ENCODE data around the gene ZNF366. TPM values are rescaled to one million over a fixed set of nuclear protein-coding genes. Genes with fewer than 3 reads are reported as not detected.

Gene ZNF366
- not detected for total RNA-seq

DNA sequence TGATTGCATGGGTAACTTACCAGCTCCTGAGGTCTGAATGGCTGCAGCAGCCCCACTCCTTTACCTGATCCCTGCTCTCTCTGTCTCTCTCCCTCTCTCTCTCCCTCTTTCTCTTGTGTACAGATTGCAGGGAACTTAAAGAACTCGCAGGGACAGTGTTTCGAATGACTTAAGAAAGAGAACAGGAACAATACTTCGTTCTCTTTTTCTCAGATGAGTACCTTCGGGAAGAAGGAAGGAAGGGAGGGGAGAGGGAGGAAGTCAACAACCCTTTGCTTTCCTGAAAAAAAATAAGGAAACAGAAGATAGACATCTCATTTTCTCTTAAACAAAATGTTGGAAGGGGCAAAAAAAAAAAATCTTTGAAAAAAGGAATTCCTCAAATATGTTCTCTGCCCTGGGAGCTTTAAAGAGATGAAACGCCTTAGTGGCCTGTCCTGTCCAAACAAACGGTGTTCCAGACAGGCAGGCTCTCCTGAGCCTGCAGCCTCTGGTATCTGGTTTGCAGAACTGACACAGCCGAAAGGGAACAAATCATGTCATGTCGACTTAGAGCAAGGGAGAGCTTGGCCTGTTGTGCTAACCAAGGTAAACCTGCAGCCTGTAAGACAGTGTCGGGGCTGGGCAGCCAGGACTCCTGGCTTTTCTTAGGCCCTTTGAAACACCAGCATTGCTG lies at the start of gene ZNF366:
ZNF366 (minus strand) TSS at position 180 of the 676 bp plus-strand sequence. CDS start 45,914 bp downstream, outside the sequence.
- CTCF ChIA-PET: no interaction called here
- no peaks in the 10 kb centered on the region for H3K4me1 Mint-ChIP-seq (ENCODE audit: low read depth)
- DNase-seq: no peak
- POLR2A ChIA-PET: no interaction called here
- intact Hi-C loops (cut with micrococcal nuclease): no loop called here
- H3K36me3 Mint-ChIP-seq: no peaks in the 10 kb centered on the region
- H3K4me3 Mint-ChIP-seq: no peak within 1 kb of the TSS
- H3K27me3 Mint-ChIP-seq: peaks cover 15% of the 10 kb centered on the region
- H3K27ac Mint-ChIP-seq: no peak within 1 kb of the TSS
- no peaks in the 10 kb centered on the region for H3K9me3 Mint-ChIP-seq

- H3K27ac Mint-ChIP-seq: no peak overlapping the region
- ChIA-PET CTCF (interaction anchor here (1.1 kb wide), 1 partner anchor 54 kb away, joined by 4 read pairs; no protein-coding TSS in a partner anchor), POLR2A (no interaction called here)
- H3K27me3 Mint-ChIP-seq: peaks cover 46% of the 10 kb centered on the region
- H3K4me3 Mint-ChIP-seq: peak overlapping the region; percentile 63
- peak; percentile 41 for DNase-seq
- no peaks in the 10 kb centered on the region for H3K36me3 Mint-ChIP-seq
- intact Hi-C loops (cut with micrococcal nuclease): loop anchor here (1.0 kb wide), 1 partner anchor 190 kb away; no protein-coding TSS in a partner anchor
- no peaks in the 10 kb centered on the region for H3K9me3 Mint-ChIP-seq
- H3K4me1 Mint-ChIP-seq (ENCODE audit: low read depth): peaks cover 13% of the 10 kb centered on the region
Observed at GRCh38 chr5:72556351-72557166, 49.3 kb upstream of the ZNF366 start.

- ChIA-PET CTCF (interaction anchor here (0.8 to 1.1 kb wide), 2 partner anchors 11 to 55 kb away, joined by 3 to 4 read pairs; no protein-coding TSS in a partner anchor), POLR2A (no interaction called here)
- Mint-ChIP-seq H3K27me3 (peaks cover 42% of the 10 kb centered on the region), H3K27ac (no peak overlapping the region), H3K36me3 (no peaks in the 10 kb centered on the region), H3K9me3 (no peaks in the 10 kb centered on the region), H3K4me1 (ENCODE audit: low read depth) (peaks cover 13% of the 10 kb centered on the region), H3K4me3 (no peak overlapping the region)
- no peak for DNase-seq
- intact Hi-C loops (cut with micrococcal nuclease): loop anchor here (1.0 kb wide), 1 partner anchor 190 kb away; no protein-coding TSS in a partner anchor
Observed at GRCh38 chr5:72555871-72556270, 48.7 kb upstream of the ZNF366 start.

DNA sequence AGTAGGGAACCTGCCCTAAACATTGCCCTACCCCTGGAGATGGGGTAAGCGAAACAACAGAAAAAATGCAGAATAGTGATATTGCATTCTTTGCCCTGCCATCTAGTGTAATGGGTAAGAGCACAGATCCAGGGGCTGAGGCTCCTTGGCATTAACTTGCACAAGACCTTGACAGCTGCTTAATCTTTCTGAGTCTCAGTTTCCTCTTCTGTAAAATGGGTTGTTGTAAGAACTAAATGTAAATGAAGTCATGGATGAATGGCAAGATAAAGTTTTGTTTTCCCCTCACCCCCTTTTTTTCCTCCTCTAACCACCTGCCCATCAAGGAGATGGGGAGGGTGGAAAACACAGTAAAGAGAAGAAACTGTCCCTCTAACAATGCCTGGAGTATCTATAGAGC lies 47.7 kb upstream of the ZNF366 start:
- intact Hi-C loops (cut with micrococcal nuclease): no loop called here
- no peak for DNase-seq
- ChIA-PET POLR2A (no interaction called here), CTCF (no interaction called here)
- H3K36me3 Mint-ChIP-seq: no peaks in the 10 kb centered on the region
- H3K27ac Mint-ChIP-seq: no peak overlapping the region
- H3K4me3 Mint-ChIP-seq: no peak overlapping the region
- peaks cover 13% of the 10 kb centered on the region for H3K4me1 Mint-ChIP-seq (ENCODE audit: low read depth)
- H3K9me3 Mint-ChIP-seq: no peaks in the 10 kb centered on the region
- H3K27me3 Mint-ChIP-seq: peaks cover 44% of the 10 kb centered on the region

- POLR2A ChIA-PET: no interaction called here
- no peak for DNase-seq
- H3K36me3 Mint-ChIP-seq: no peaks in the 10 kb centered on the region
- no peak overlapping the region for H3K27ac Mint-ChIP-seq
- CTCF ChIA-PET: no interaction called here
- peaks cover 4% of the 10 kb centered on the region for H3K9me3 Mint-ChIP-seq
- peaks cover 10% of the 10 kb centered on the region for H3K4me1 Mint-ChIP-seq (ENCODE audit: low read depth)
- H3K27me3 Mint-ChIP-seq: peaks cover 38% of the 10 kb centered on the region
- H3K4me3 Mint-ChIP-seq: no peak overlapping the region
- intact Hi-C loops (cut with micrococcal nuclease): no loop called here
Observed at GRCh38 chr5:72552041-72552557, 44.9 kb upstream of the ZNF366 start.

- POLR2A ChIA-PET: no interaction called here
- CTCF ChIA-PET: no interaction called here
- intact Hi-C loops (cut with micrococcal nuclease): no loop called here
Observed at GRCh38 chr5:72550595-72550994, 43.4 kb upstream of the ZNF366 start.

GRCh38 chr5:72543811-72544210 lies 36.6 kb upstream of the ZNF366 start:
- POLR2A ChIA-PET: no interaction called here
- Mint-ChIP-seq H3K27ac (no peak overlapping the region), H3K4me3 (no peak overlapping the region), H3K27me3 (peaks cover 4% of the 10 kb centered on the region), H3K9me3 (peaks cover 11% of the 10 kb centered on the region), H3K4me1 (ENCODE audit: low read depth) (no peaks in the 10 kb centered on the region), H3K36me3 (no peaks in the 10 kb centered on the region)
- DNase-seq: no peak
- CTCF ChIA-PET: interaction anchor here (0.6 kb wide), 1 partner anchor 224 kb away, joined by 3 read pairs; the partner anchor contains the start of genes MRPS27 and PTCD2
- intact Hi-C loops (cut with micrococcal nuclease): no loop called here

More at GRCh38 chr5:72550595-72550994, 43.4 kb upstream of the ZNF366 start:
- DNase-seq: no peak
- H3K27me3 Mint-ChIP-seq: peaks cover 29% of the 10 kb centered on the region
- no peaks in the 10 kb centered on the region for H3K36me3 Mint-ChIP-seq
- no peak overlapping the region for H3K27ac Mint-ChIP-seq
- H3K9me3 Mint-ChIP-seq: peaks cover 5% of the 10 kb centered on the region
- H3K4me3 Mint-ChIP-seq: no peak overlapping the region
- no peaks in the 10 kb centered on the region for H3K4me1 Mint-ChIP-seq (ENCODE audit: low read depth)

GRCh38 chr5:72543365-72543764 lies 36.2 kb upstream of the ZNF366 start:
- H3K27ac Mint-ChIP-seq: no peak overlapping the region
- CTCF ChIA-PET: interaction anchor here (0.6 kb wide), 1 partner anchor 223 kb away, joined by 3 read pairs; the partner anchor contains the start of genes MRPS27 and PTCD2
- no peaks in the 10 kb centered on the region for H3K36me3 Mint-ChIP-seq
- H3K9me3 Mint-ChIP-seq: peaks cover 10% of the 10 kb centered on the region
- DNase-seq: no peak
- intact Hi-C loops (cut with micrococcal nuclease): no loop called here
- peaks cover 5% of the 10 kb centered on the region for H3K27me3 Mint-ChIP-seq
- POLR2A ChIA-PET: no interaction called here
- no peaks in the 10 kb centered on the region for H3K4me1 Mint-ChIP-seq (ENCODE audit: low read depth)
- H3K4me3 Mint-ChIP-seq: no peak overlapping the region

DNA sequence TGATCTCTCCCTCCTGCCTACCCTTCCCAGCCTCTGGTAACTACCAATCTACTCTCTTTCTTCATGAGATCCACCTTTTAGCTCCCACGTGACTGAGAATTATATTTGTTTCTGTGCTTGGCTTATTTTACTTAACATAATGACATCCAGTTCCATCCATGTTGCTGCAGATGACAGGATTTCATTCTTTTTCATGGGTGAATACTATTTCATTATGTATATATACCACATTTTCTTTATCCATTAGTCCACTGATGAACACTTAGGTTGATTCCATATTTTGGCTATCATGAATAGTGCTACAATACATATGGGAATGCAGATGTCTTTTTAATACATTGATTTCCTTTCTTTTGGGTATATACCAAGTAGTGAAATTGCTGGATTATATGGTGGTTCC lies 35.5 kb upstream of the ZNF366 start:
- Mint-ChIP-seq H3K4me3 (no peak overlapping the region), H3K4me1 (ENCODE audit: low read depth) (no peaks in the 10 kb centered on the region), H3K9me3 (peaks cover 7% of the 10 kb centered on the region), H3K27me3 (peaks cover 4% of the 10 kb centered on the region), H3K36me3 (no peaks in the 10 kb centered on the region), H3K27ac (no peak overlapping the region)
- ChIA-PET CTCF (no interaction called here), POLR2A (no interaction called here)
- intact Hi-C loops (cut with micrococcal nuclease): no loop called here
- DNase-seq: no peak

GRCh38 chr5:72541501-72542225 lies 34.5 kb upstream of the ZNF366 start:
- Mint-ChIP-seq H3K27me3 (peaks cover 4% of the 10 kb centered on the region), H3K36me3 (no peaks in the 10 kb centered on the region), H3K4me1 (ENCODE audit: low read depth) (no peaks in the 10 kb centered on the region), H3K27ac (no peak overlapping the region), H3K9me3 (peaks cover 7% of the 10 kb centered on the region), H3K4me3 (no peak overlapping the region)
- CTCF ChIA-PET: no interaction called here
- intact Hi-C loops (cut with micrococcal nuclease): no loop called here
- POLR2A ChIA-PET: no interaction called here
- no peak for DNase-seq

DNA sequence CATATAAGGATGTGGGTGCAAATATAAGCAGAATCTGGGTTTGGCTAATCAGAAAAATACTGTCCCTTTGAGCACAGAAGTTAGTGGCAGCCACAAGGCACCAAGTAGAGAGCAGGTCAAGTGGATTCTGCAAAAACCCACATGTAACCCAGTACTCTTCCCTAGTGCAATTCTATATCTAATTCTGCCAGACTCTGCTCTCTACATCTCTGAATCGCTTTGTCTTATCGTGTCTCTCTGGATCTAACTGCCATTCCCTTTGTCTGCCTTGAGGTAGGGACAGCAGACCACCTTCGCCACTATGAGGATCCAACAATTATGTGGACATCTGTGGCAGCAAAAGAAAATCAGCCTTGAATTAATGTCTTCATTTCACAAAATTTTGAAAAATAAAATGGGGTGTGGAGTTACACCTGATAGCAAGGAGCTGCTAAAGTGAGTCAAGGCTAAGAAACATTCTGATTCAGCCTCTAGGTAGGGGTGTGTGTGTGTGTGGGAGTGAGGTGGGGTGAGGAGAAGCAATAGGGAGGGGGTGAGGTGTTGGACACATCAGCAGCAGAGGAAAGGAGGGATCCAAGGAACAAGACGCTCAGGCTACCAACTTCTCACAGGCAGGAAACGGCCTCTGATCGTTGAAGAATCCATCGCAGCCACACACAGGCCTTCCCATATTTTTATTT lies 33.7 kb upstream of the ZNF366 start:
- Mint-ChIP-seq H3K4me3 (no peak overlapping the region), H3K36me3 (no peaks in the 10 kb centered on the region), H3K27me3 (peaks cover 5% of the 10 kb centered on the region), H3K27ac (no peak overlapping the region), H3K9me3 (peaks cover 7% of the 10 kb centered on the region), H3K4me1 (ENCODE audit: low read depth) (no peaks in the 10 kb centered on the region)
- CTCF ChIA-PET: no interaction called here
- DNase-seq: no peak
- POLR2A ChIA-PET: no interaction called here
- intact Hi-C loops (cut with micrococcal nuclease): no loop called here
